ENCODE results near the gene FRY. TPM values are rescaled to one million over a fixed set of nuclear protein-coding genes. Genes with fewer than 3 reads are reported as not detected.

Gene FRY
- polyA plus RNA-seq, 3 donors from 2014 or later = 1.4 to 2.8 (median 1.4) TPM

GRCh38 chr13:32087955-32088747 is 56.6 kb downstream of the FRY start:
- DNase-seq = no peak
- H3K9me3 Mint-ChIP-seq = peaks cover 0 to 1% (median 0%) of the 10 kb centered on the region in 6 donors
- H3K4me1 Mint-ChIP-seq = peaks cover 1 to 8% of the 10 kb centered on the region in 2 donors
- H3K27me3 Mint-ChIP-seq (ENCODE audit: low read depth in 3 of 3) = no peaks in the 10 kb centered on the region
- H3K27ac Mint-ChIP-seq = no peak overlapping the region
- peaks cover 8 to 18% (median 17%) of the 10 kb centered on the region in 3 donors for H3K36me3 Mint-ChIP-seq
- H3K4me3 Mint-ChIP-seq = no peak overlapping the region

- H3K36me3 Mint-ChIP-seq = peaks cover 0 to 5% (median 4%) of the 10 kb centered on the region in 3 donors
- no peak overlapping the region for H3K27ac Mint-ChIP-seq
- no peak overlapping the region for H3K4me3 Mint-ChIP-seq
- H3K4me1 Mint-ChIP-seq = peaks cover 1 to 8% of the 10 kb centered on the region in 2 donors
- DNase-seq = no peak
- H3K9me3 Mint-ChIP-seq = peaks cover 0 to 1% (median 0%) of the 10 kb centered on the region in 6 donors
- H3K27me3 Mint-ChIP-seq (ENCODE audit: low read depth in 3 of 3) = peaks cover 0 to 1% (median 0%) of the 10 kb centered on the region in 3 donors
These were observed 60.9 kb downstream of the FRY start for GRCh38 chr13:32092496-32092895.

GRCh38 chr13:32093006-32093405 is 61.4 kb downstream of the FRY start:
- Mint-ChIP-seq H3K4me1 (peaks cover 1 to 8% of the 10 kb centered on the region in 2 donors), H3K27me3 (ENCODE audit: low read depth in 3 of 3) (peaks cover 0 to 1% (median 0%) of the 10 kb centered on the region in 3 donors), H3K27ac (no peak overlapping the region), H3K9me3 (peaks cover 0 to 1% (median 0%) of the 10 kb centered on the region in 6 donors), H3K4me3 (no peak overlapping the region), H3K36me3 (peaks cover 0 to 5% (median 4%) of the 10 kb centered on the region in 3 donors)
- no peak for DNase-seq

- Mint-ChIP-seq H3K9me3 (no peaks in the 10 kb centered on the region), H3K4me3 (no peak overlapping the region), H3K27me3 (ENCODE audit: low read depth in 3 of 3) (peaks cover 0 to 1% (median 0%) of the 10 kb centered on the region in 3 donors), H3K36me3 (peaks cover 5 to 20% (median 12%) of the 10 kb centered on the region in 3 donors), H3K27ac (no peak overlapping the region), H3K4me1 (no peaks in the 10 kb centered on the region)
- no peak for DNase-seq
These were observed 66.7 kb downstream of the FRY start for GRCh38 chr13:32098272-32098671.

GRCh38 chr13:32105653-32106313 is 74.2 kb downstream of the FRY start:
- no peaks in the 10 kb centered on the region for H3K4me1 Mint-ChIP-seq
- no peaks in the 10 kb centered on the region for H3K9me3 Mint-ChIP-seq
- H3K36me3 Mint-ChIP-seq = peaks cover 12 to 33% (median 21%) of the 10 kb centered on the region in 3 donors
- H3K4me3 Mint-ChIP-seq = no peak overlapping the region
- no peak for DNase-seq
- H3K27ac Mint-ChIP-seq = no peak overlapping the region
- H3K27me3 Mint-ChIP-seq (ENCODE audit: low read depth in 3 of 3) = no peaks in the 10 kb centered on the region

GRCh38 chr13:32107474-32107873 is 75.9 kb downstream of the FRY start:
- no peaks in the 10 kb centered on the region for H3K9me3 Mint-ChIP-seq
- H3K27ac Mint-ChIP-seq = no peak overlapping the region
- H3K36me3 Mint-ChIP-seq = peaks cover 12 to 18% (median 16%) of the 10 kb centered on the region in 3 donors
- no peak for DNase-seq
- H3K4me3 Mint-ChIP-seq = no peak overlapping the region
- H3K4me1 Mint-ChIP-seq = no peaks in the 10 kb centered on the region
- peaks cover 0 to 1% (median 0%) of the 10 kb centered on the region in 3 donors for H3K27me3 Mint-ChIP-seq (ENCODE audit: low read depth in 3 of 3)

- Mint-ChIP-seq H3K27me3 (ENCODE audit: low read depth in 3 of 3) (peaks cover 0 to 1% (median 0%) of the 10 kb centered on the region in 3 donors), H3K36me3 (peaks cover 12 to 16% (median 13%) of the 10 kb centered on the region in 3 donors), H3K9me3 (no peaks in the 10 kb centered on the region), H3K4me3 (no peak overlapping the region), H3K4me1 (no peaks in the 10 kb centered on the region), H3K27ac (no peak overlapping the region)
- DNase-seq = no peak
These were observed 76.4 kb downstream of the FRY start for GRCh38 chr13:32107973-32108372.

- peaks cover 0 to 14% (median 6%) of the 10 kb centered on the region in 3 donors for H3K36me3 Mint-ChIP-seq
These were observed 82.0 kb downstream of the FRY start for GRCh38 chr13:32113532-32113931.

GRCh38 chr13:32114284-32114950 is 82.8 kb downstream of the FRY start:
- Mint-ChIP-seq H3K4me3 (no peak overlapping the region), H3K9me3 (no peaks in the 10 kb centered on the region), H3K36me3 (peaks cover 0 to 14% (median 6%) of the 10 kb centered on the region in 3 donors), H3K4me1 (peaks cover 7 to 17% of the 10 kb centered on the region in 2 donors), H3K27ac (no peak overlapping the region), H3K27me3 (ENCODE audit: low read depth in 3 of 3) (peaks cover 0 to 1% (median 0%) of the 10 kb centered on the region in 3 donors)
- no peak for DNase-seq

More at GRCh38 chr13:32113532-32113931, 82.0 kb downstream of the FRY start:
- no peak overlapping the region for H3K27ac Mint-ChIP-seq
- H3K4me3 Mint-ChIP-seq = no peak overlapping the region
- peaks cover 0 to 1% (median 0%) of the 10 kb centered on the region in 3 donors for H3K27me3 Mint-ChIP-seq (ENCODE audit: low read depth in 3 of 3)
- H3K9me3 Mint-ChIP-seq = no peaks in the 10 kb centered on the region
- DNase-seq = no peak
- peaks cover 7 to 17% of the 10 kb centered on the region in 2 donors for H3K4me1 Mint-ChIP-seq

GRCh38 chr13:32115066-32115465 is 83.5 kb downstream of the FRY start:
- H3K9me3 Mint-ChIP-seq = no peaks in the 10 kb centered on the region
- no peak overlapping the region for H3K27ac Mint-ChIP-seq
- H3K36me3 Mint-ChIP-seq = peaks cover 1 to 20% (median 8%) of the 10 kb centered on the region in 3 donors
- H3K4me3 Mint-ChIP-seq = no peak overlapping the region
- peaks cover 0 to 1% (median 0%) of the 10 kb centered on the region in 3 donors for H3K27me3 Mint-ChIP-seq (ENCODE audit: low read depth in 3 of 3)
- DNase-seq = no peak
- H3K4me1 Mint-ChIP-seq = peaks cover 7 to 17% of the 10 kb centered on the region in 2 donors

GRCh38 chr13:32116210-32116609 is 84.6 kb downstream of the FRY start:
- H3K4me3 Mint-ChIP-seq = no peak overlapping the region
- peaks cover 5 to 30% (median 16%) of the 10 kb centered on the region in 3 donors for H3K36me3 Mint-ChIP-seq
- peaks cover 0 to 1% (median 0%) of the 10 kb centered on the region in 3 donors for H3K27me3 Mint-ChIP-seq (ENCODE audit: low read depth in 3 of 3)
- peaks cover 7 to 17% of the 10 kb centered on the region in 2 donors for H3K4me1 Mint-ChIP-seq
- no peak overlapping the region for H3K27ac Mint-ChIP-seq
- DNase-seq = no peak
- no peaks in the 10 kb centered on the region for H3K9me3 Mint-ChIP-seq

- Mint-ChIP-seq H3K27ac (no peak overlapping the region), H3K27me3 (ENCODE audit: low read depth in 3 of 3) (no peaks in the 10 kb centered on the region)
These were observed 85.4 kb downstream of the FRY start for GRCh38 chr13:32117001-32117400.

GRCh38 chr13:32117701-32118100 is 86.1 kb downstream of the FRY start:
- Mint-ChIP-seq H3K4me3 (no peak overlapping the region), H3K27ac (no peak overlapping the region), H3K36me3 (peaks cover 9 to 43% (median 24%) of the 10 kb centered on the region in 3 donors), H3K27me3 (ENCODE audit: low read depth in 3 of 3) (no peaks in the 10 kb centered on the region), H3K9me3 (peaks cover 0 to 1% (median 0%) of the 10 kb centered on the region in 6 donors), H3K4me1 (peaks cover 7 to 17% of the 10 kb centered on the region in 2 donors)
- DNase-seq = no peak

More at GRCh38 chr13:32117001-32117400, 85.4 kb downstream of the FRY start:
- no peak for DNase-seq
- H3K4me1 Mint-ChIP-seq = peaks cover 7 to 17% of the 10 kb centered on the region in 2 donors
- H3K4me3 Mint-ChIP-seq = no peak overlapping the region
- H3K36me3 Mint-ChIP-seq = peaks cover 5 to 38% (median 24%) of the 10 kb centered on the region in 3 donors
- no peaks in the 10 kb centered on the region for H3K9me3 Mint-ChIP-seq

Data from immature natural killer cell (primary cell).